ENCODE results near the gene NANS.

DNA sequence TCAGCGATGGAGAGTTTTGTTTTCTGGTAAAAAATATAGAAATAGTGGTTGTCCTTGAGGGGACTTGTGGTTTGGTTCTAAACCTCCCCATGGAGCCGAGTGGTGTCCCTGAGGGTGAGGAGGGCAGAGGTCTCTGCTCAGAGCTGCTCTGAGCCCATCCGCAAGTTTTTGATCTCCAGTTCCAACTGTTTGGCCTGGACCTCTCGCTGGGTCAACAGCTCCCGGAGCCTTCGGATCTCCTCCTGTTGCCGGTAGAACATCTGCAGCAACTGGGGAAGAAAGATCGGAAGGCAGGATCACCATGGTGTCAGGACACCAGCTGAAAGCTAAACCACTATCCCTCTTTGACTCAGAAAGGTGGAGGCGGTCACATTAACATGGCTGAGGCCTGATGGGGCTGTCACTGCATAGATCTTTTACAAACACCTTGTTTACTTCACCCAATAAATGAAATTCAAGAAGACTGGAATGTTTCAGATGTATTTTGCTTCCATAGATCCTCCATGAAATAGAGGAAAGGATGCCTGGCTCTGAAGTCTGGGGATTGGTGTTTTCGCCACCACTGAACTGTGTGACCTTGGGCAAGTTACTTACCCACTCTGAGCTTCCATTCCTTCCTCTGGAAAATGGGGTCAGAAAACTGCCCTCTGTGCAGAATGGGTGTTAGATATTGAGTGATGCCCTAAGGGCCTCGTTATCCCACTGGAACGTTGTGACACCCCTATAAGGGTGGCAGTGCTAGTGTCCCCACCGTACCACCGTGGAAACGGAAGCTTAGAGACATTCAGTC is 68.3 kb downstream of the NANS start:
- TF ChIP-seq POLR2A (IDR thresholded peaks at IDR 0.05; ENCODE audit: low read length) (no peak), GATA1 (IDR thresholded peaks at IDR 0.05; ENCODE audit: low read depth, low read length) (no peak)
